Measurements from ENCODE around the gene FZR1.
A peak's percentile ranks its signal among the peaks of the same experiment; 100 is the strongest.
"Not testable (repeated sequence)": the region's sequence is repeated elsewhere in the genome, so short reads cannot be mapped to it uniquely, and the experiment has no call there.

FZR1 gene

GRCh38 chr19:3547301-3547731, 41.2 kb downstream of the FZR1 start:
- DNase-seq = no peak

- DNase-seq = no peak
Observed at GRCh38 chr19:3547767-3548282, 41.7 kb downstream of the FZR1 start.

- no peak for DNase-seq
Observed at GRCh38 chr19:3548606-3549005, 42.5 kb downstream of the FZR1 start.

GRCh38 chr19:3549816-3550215, 43.7 kb downstream of the FZR1 start:
- no peak for DNase-seq

GRCh38 chr19:3550947-3551791, 45.1 kb downstream of the FZR1 start:
- DNase-seq = no peak

- DNase-seq = no peak
Observed at GRCh38 chr19:3551792-3552095, 45.6 kb downstream of the FZR1 start.

GRCh38 chr19:3554254-3555083, 48.4 kb downstream of the FZR1 start:
- no peak for DNase-seq

GRCh38 chr19:3555653-3556422, 49.7 kb downstream of the FZR1 start:
- DNase-seq = no peak

- DNase-seq = no peak
Observed at GRCh38 chr19:3556423-3556977, 50.4 kb downstream of the FZR1 start.

- DNase-seq = no peak
Observed at GRCh38 chr19:3556978-3557460, 50.9 kb downstream of the FZR1 start.

GRCh38 chr19:3557461-3558248, 51.5 kb downstream of the FZR1 start, which contains the start of gene MFSD12:
TSS of gene MFSD12 (minus strand) at chr19:3557586. CDS start at chr19:3557403, 183 bp downstream.
- DNase-seq = peak; percentile 92

- DNase-seq = no peak
Observed at GRCh38 chr19:3563709-3564524, 57.8 kb downstream of the FZR1 start.

- DNase-seq = no peak
Observed at GRCh38 chr19:3565139-3565538, 59.0 kb downstream of the FZR1 start.

GRCh38 chr19:3570042-3570441, 63.9 kb downstream of the FZR1 start:
- DNase-seq = not testable (repeated sequence)

- no peak for DNase-seq
Observed at GRCh38 chr19:3570606-3571011, 64.5 kb downstream of the FZR1 start.

- DNase-seq = peak; percentile 100
Observed at GRCh38 chr19:3572132-3572854, 66.2 kb downstream of the FZR1 start.

GRCh38 chr19:3572855-3573161, 66.7 kb downstream of the FZR1 start, which contains the start of gene HMG20B:
TSS of gene HMG20B (plus strand) at chr19:3572944. CDS start at chr19:3573310, 366 bp downstream.
- no peak for DNase-seq

- no peak for DNase-seq
Observed at GRCh38 chr19:3573162-3573857, 67.2 kb downstream of the FZR1 start.
